Heart left ventricle (tissue), 16 donors: ENCODE measurements around the gene PRKACA. TPM values are rescaled to one million over a fixed set of nuclear protein-coding genes. Genes with fewer than 3 reads are reported as not detected.

Source experiments
- ATAC-seq, 4 donors: fragments of 200-7000 bp; cut with Tn5 transposase; one replicate each; pipeline ENCODE4 v1.9.1; 2020 to 2022; ENCODE audit warnings: moderate library complexity in 4 of 4, mild to moderate bottlenecking in 3 of 4, moderate number of reproducible peaks in 1 of 4
- DNase-seq, 5 donors: peaks; one replicate each; pipeline ENCODE4 v3.0.0-alpha.2; 2020
- H3K27ac ChIP-seq, 12 donors: fragments of 200-600 bp; sonication (generic) in 4 of 12; one replicate each; pipeline versions ENCODE4 v1.5.0 to v1.8.0; 2016 to 2022; ENCODE audit warnings: mild to moderate bottlenecking in 2 of 12
- H3K27me3 ChIP-seq, 9 donors: fragments of 200-600 bp; sonication (generic) in 2 of 9; one replicate each; pipeline versions ENCODE4 v1.5.1 to v1.8.0; 2016 to 2022; ENCODE audit warnings: mild to moderate bottlenecking in 3 of 9
- H3K36me3 ChIP-seq, 9 donors: fragments of 200-600 bp; sonication (generic) in 2 of 9; one replicate each; pipeline versions ENCODE4 v1.5.0 to v1.8.0; 2018 to 2022; ENCODE audit warnings: mild to moderate bottlenecking in 2 of 9
- H3K4me1 ChIP-seq, 12 donors: fragments of 200-600 bp; sonication (generic) in 4 of 12; one replicate each; pipeline versions ENCODE4 v1.5.0 to v1.8.0; 2016 to 2022; ENCODE audit warnings: mild to moderate bottlenecking in 3 of 12
- H3K4me3 ChIP-seq, 12 donors: fragments of 200-600 bp; sonication (generic) in 4 of 12; one replicate each; pipeline versions ENCODE4 v1.5.0 to v1.8.0; 2017 to 2022; ENCODE audit warnings: mild to moderate bottlenecking in 9 of 12, moderate library complexity in 4 of 12
- H3K9me3 ChIP-seq, 12 donors: fragments of 200-600 bp; sonication (generic) in 4 of 12; one replicate each; pipeline versions ENCODE4 v1.5.0 to v1.8.0; 2016 to 2022; ENCODE audit warnings: mild to moderate bottlenecking in 1 of 12
- POLR2A ChIP-seq, 2 donors: fragments of 450-650 bp; IDR thresholded peaks; one replicate each; pipeline ENCODE4 v1.6.1; 2017; ENCODE audit warnings: antibody characterized with exemption in 2 of 2, mild to moderate bottlenecking in 2 of 2, moderate library complexity in 2 of 2
- WGBS, 4 donors: extraction: QIAGEN DNeasy Blood & Tissue Kit in 2 of 4; methylation state at CpG; one replicate each; pipeline versions ENCODE4 v1.1.5 to v1.1.7; 2013 to 2018; 5-methylcytosine and 5-hydroxymethylcytosine counted together
- intact Hi-C, 10 donors: fragments of 100-400 bp; cut with DNase I; formaldehyde crosslinking; loops; one replicate each; pipeline versions ENCODE4 v1.11.1 to v1.14.2; 2022
- polyA plus RNA-seq, 2 donors: library from polyadenylated mRNA; stranded (reverse); fragments of 200-250 nt; gene quantifications; one replicate each; pipeline ENCODE4 v1.2.3, GENCODE V29; 2013
- total RNA-seq, 9 donors: library from RNA; depleted of rRNA in 2 of 9; stranded (reverse); fragments of >200 nt in 2 of 9; fragmentation: NEBNext Ultra II Directional in 3 of 9; extraction: Animal tissue kit (Norgen Biotek cat#: 25700) in 3 of 9; gene quantifications; one replicate each; pipeline versions ENCODE4 v1.1.0 to v1.2.4, GENCODE V29; 2016 to 2023
- TF ChIP-seq, protein P1 (sequence below), 12 donors: fragments of 200-600 bp; sonication (generic) in 4 of 12; IDR thresholded peaks; one replicate each; pipeline versions ENCODE4 v1.5.0 to v1.8.0; 2018 to 2022; ENCODE audit warnings: antibody characterized with exemption in 12 of 12, mild to moderate bottlenecking in 5 of 12
- donor health status: ischemic (EF 13 %, LVEDD 7.1; RV severe dilation, severe dysfunction).
- donor health status: healthy with polysubstance abuse.
- donor health status: DM: no; HTN: yes; CAD: no.
- donor health status: DM: no; HTN: no; CAD: no.
- donor health status: ischemic (EF 25% LVEDD 6.9; RV normal size, moderate dysfunction).
- donor health status: ischemic (EF 25% LVEDD 5.7; RV mildly dilated, moderate dysfunction).
- donor health status: healthy.
- donor health status: DM: yes; HTN: yes; CAD: no.
- donor health status: ischemic (EF 35%, LVEDD 5.7; RV mildly dilated, moderate dysfunction).
- donor health status: nonischemic (EF 11% LVEDD 7.7; RV severe dilation, severe dysfunction).
- donor health status: DM: yes; HTN: yes; CAD: no.
- donor health status: PGD.
- donor health status: ischemic (EF 29% LVEDD 5.4; RV normal size, mild dysfunction).
- donor health status: nonischemic (EF 23%, LVEDD 6.1; RV moderate dilation, normal function).

Gene PRKACA
- total and polyA plus RNA-seq, 11 donors, result 216 to 554 (median 454) TPM

GRCh38 chr19:14086098-14086497 is 31.5 kb downstream of the PRKACA start:
- intact Hi-C loops, result loop anchor here in 1 of 10 donors (10.0 kb wide), 1 partner anchor 311 kb away; the partner anchor contains the start of gene C19orf53
- Histone ChIP-seq H3K36me3 (peaks cover 0 to 24% (median 18%) of the 10 kb centered on the region in 9 donors), H3K9me3 (no peaks in the 10 kb centered on the region), H3K27me3 (no peaks in the 10 kb centered on the region), H3K27ac (no peak overlapping the region), H3K4me3 (no peak overlapping the region), H3K4me1 (peaks cover 4 to 20% (median 15%) of the 10 kb centered on the region in 12 donors)
- TF ChIP-seq, protein P1, sequence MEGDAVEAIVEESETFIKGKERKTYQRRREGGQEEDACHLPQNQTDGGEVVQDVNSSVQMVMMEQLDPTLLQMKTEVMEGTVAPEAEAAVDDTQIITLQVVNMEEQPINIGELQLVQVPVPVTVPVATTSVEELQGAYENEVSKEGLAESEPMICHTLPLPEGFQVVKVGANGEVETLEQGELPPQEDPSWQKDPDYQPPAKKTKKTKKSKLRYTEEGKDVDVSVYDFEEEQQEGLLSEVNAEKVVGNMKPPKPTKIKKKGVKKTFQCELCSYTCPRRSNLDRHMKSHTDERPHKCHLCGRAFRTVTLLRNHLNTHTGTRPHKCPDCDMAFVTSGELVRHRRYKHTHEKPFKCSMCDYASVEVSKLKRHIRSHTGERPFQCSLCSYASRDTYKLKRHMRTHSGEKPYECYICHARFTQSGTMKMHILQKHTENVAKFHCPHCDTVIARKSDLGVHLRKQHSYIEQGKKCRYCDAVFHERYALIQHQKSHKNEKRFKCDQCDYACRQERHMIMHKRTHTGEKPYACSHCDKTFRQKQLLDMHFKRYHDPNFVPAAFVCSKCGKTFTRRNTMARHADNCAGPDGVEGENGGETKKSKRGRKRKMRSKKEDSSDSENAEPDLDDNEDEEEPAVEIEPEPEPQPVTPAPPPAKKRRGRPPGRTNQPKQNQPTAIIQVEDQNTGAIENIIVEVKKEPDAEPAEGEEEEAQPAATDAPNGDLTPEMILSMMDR (IDR thresholded peaks at IDR 0.05), result no peak
- TF ChIP-seq POLR2A (IDR thresholded peaks at IDR 0.05), result no peak
- DNase-seq (no peak), ATAC-seq (no peak)
- 88 to 92% (median 91%) methylated on average over 5 of the region's 5 CpGs for WGBS, 4 donors

- no peak for TF ChIP-seq POLR2A (IDR thresholded peaks at IDR 0.05)
- TF ChIP-seq, protein P1 (IDR thresholded peaks at IDR 0.05), result no peak
- Histone ChIP-seq H3K36me3 (peaks cover 0 to 24% (median 18%) of the 10 kb centered on the region in 9 donors), H3K27ac (no peak within 1 kb of the TSS), H3K27me3 (no peaks in the 10 kb centered on the region), H3K4me3 (no peak within 1 kb of the TSS), H3K4me1 (peaks cover 4 to 24% (median 18%) of the 10 kb centered on the region in 12 donors), H3K9me3 (no peaks in the 10 kb centered on the region)
- WGBS, 4 donors, result 66 to 73% (median 70%) methylated on average over 41 to 54 of the region's 54 CpGs
- DNase-seq (no peak), ATAC-seq (no peak)
- intact Hi-C loops, result loop anchor here in 1 of 10 donors (10.0 kb wide), 1 partner anchor 311 kb away; the partner anchor contains the start of gene C19orf53
These were observed 32.1 kb downstream of the PRKACA start, which contains the start of gene C19orf67 for GRCh38 chr19:14085309-14085995. TSS of gene C19orf67 (minus strand) at chr19:14085783. CDS start at chr19:14085627, 156 bp downstream.

- 0 to 81% (median 70%) methylated on average over 1 of the region's 1 CpG for WGBS, 4 donors
- TF ChIP-seq, protein P1 (IDR thresholded peaks at IDR 0.05), result no peak
- TF ChIP-seq POLR2A (IDR thresholded peaks at IDR 0.05), result no peak
These were observed 34.9 kb downstream of the PRKACA start for GRCh38 chr19:14082675-14082960.

More at GRCh38 chr19:14082675-14082960, 34.9 kb downstream of the PRKACA start:
- intact Hi-C loops, result loop anchor here in 3 of 10 donors (5.0 to 10.0 kb wide), 2 partner anchors 35 to 308 kb away; partner anchors contain the start of genes PRKACA (in 3 of the 3) and C19orf53 (in 1 of the 3)
- no peak for ATAC-seq
- Histone ChIP-seq H3K4me1 (peaks cover 4 to 31% (median 17%) of the 10 kb centered on the region in 12 donors), H3K27ac (peak overlapping the region in 6 of 12 donors; percentile 81 to 96 (median 92)), H3K4me3 (peak overlapping the region in 7 of 12 donors; percentile 61 to 95 (median 73)), H3K27me3 (no peaks in the 10 kb centered on the region), H3K36me3 (peaks cover 0 to 9% (median 3%) of the 10 kb centered on the region in 9 donors), H3K9me3 (no peaks in the 10 kb centered on the region)
- no peak for DNase-seq
